Measurements from ENCODE around the gene BEGAIN.

BEGAIN gene

GRCh38 chr14:100581228-100582145 lies 5.7 kb downstream of the BEGAIN start:
- DNase-seq = no peak

GRCh38 chr14:100580316-100581227 lies 6.6 kb downstream of the BEGAIN start:
- no peak for DNase-seq

GRCh38 chr14:100578552-100578951 lies 8.7 kb downstream of the BEGAIN start:
- peak; percentile 15 for DNase-seq

- DNase-seq = no peak
These were observed 9.2 kb downstream of the BEGAIN start for GRCh38 chr14:100577986-100578431.

GRCh38 chr14:100577321-100577985 lies 9.8 kb downstream of the BEGAIN start:
- DNase-seq = no peak

GRCh38 chr14:100576091-100577085 lies 10.8 kb downstream of the BEGAIN start:
- DNase-seq = no peak

GRCh38 chr14:100575266-100575995 lies 11.8 kb downstream of the BEGAIN start:
- DNase-seq = no peak

- DNase-seq = no peak
These were observed 12.6 kb downstream of the BEGAIN start for GRCh38 chr14:100574642-100575031.

GRCh38 chr14:100573757-100574641 lies 13.2 kb downstream of the BEGAIN start:
- no peak for DNase-seq

- no peak for DNase-seq
These were observed 14.0 kb downstream of the BEGAIN start for GRCh38 chr14:100573002-100573756.

GRCh38 chr14:100572543-100572942 lies 14.7 kb downstream of the BEGAIN start:
- no peak for DNase-seq

- DNase-seq = no peak
These were observed 15.4 kb downstream of the BEGAIN start for GRCh38 chr14:100571837-100572236.

- no peak for DNase-seq
These were observed 16.3 kb downstream of the BEGAIN start for GRCh38 chr14:100570726-100571454.

GRCh38 chr14:100569734-100570286 lies 17.4 kb downstream of the BEGAIN start:
- DNase-seq = no peak

- no peak for DNase-seq
These were observed 18.1 kb downstream of the BEGAIN start for GRCh38 chr14:100568998-100569733.

GRCh38 chr14:100568164-100568997 lies 18.8 kb downstream of the BEGAIN start:
- no peak for DNase-seq
